Measurements from ENCODE around the gene MRE11. TPM values are rescaled to one million over a fixed set of nuclear protein-coding genes. Genes with fewer than 3 reads are reported as not detected.

MRE11 gene
- total and polyA plus RNA-seq, 2 donors (not counting 1 experiment from before 2014, with no cell fraction given) = 5.7 to 53.5 TPM

- no peaks in the 10 kb centered on the region for H3K4me1 ChIP-seq (ENCODE audit: control insufficient read depth in 2 of 2, insufficient read depth in 2 of 2, low read length in 2 of 2)
- H2AFZ ChIP-seq (ENCODE audit: insufficient read depth, low read depth, low read length, poor library complexity, severe bottlenecking) = no peak overlapping the region
- ChIA-PET POLR2A (no interaction called here), CTCF (interaction anchor here (0.9 to 1.2 kb wide), 2 partner anchors 11 to 13 kb away, joined by 3 to 4 read pairs; no protein-coding TSS in a partner anchor)
- Mint-ChIP-seq H3K27ac (no peak overlapping the region), H3K4me1 (no peaks in the 10 kb centered on the region), H3K9me3 (ENCODE audit: insufficient read depth) (no peaks in the 10 kb centered on the region), H3K27me3 (peaks cover 23% of the 10 kb centered on the region), H3K4me3 (no peak overlapping the region)
- H3K36me3 ChIP-seq (replicated peaks in 1 of 2; ENCODE audit: control extremely low read depth in 1 of 2, control insufficient read depth in 1 of 2, extremely low read depth in 1 of 2, insufficient read depth in 2 of 2, low read length in 1 of 2) = no peaks in the 10 kb centered on the region
- peaks cover 0 to 8% (median 0%) of the 10 kb centered on the region in 4 experiments for H3K27me3 ChIP-seq (replicated peaks in 1 of 4; ENCODE audit: control extremely low read depth in 1 of 4, control insufficient read depth in 3 of 4, insufficient read depth in 4 of 4, low read length in 3 of 4)
- no peak overlapping the region for H3K27ac ChIP-seq (ENCODE audit: low read length in 2 of 2)
- H3K4me2 ChIP-seq (replicated peaks; ENCODE audit: low read depth, low read length, poor library complexity, severe bottlenecking) = no peak overlapping the region
- H3K9ac ChIP-seq (ENCODE audit: low read length) = no peak overlapping the region
- intact Hi-C loops (cut with micrococcal nuclease) = loop anchor here (10.0 kb wide), 1 partner anchor 606 kb away; no protein-coding TSS in a partner anchor
- ATAC-seq (ENCODE audit: low read depth) (no peak), DNase-seq (no peak)
- no peaks in the 10 kb centered on the region for H3K79me2 ChIP-seq (ENCODE audit: control insufficient read depth, insufficient read depth, low read length)
- no peaks in the 10 kb centered on the region for H3K9me3 ChIP-seq (ENCODE audit: control extremely low read depth in 1 of 3, control insufficient read depth in 2 of 3, insufficient read depth in 1 of 3, low read length in 2 of 3)
- no peak overlapping the region for H3K4me3 ChIP-seq (ENCODE audit: control extremely low read depth in 1 of 5, extremely low read depth in 1 of 5, insufficient read depth in 1 of 5, low read depth in 2 of 5, low read length in 4 of 5)
- no peaks in the 10 kb centered on the region for H4K20me1 ChIP-seq (ENCODE audit: control insufficient read depth, insufficient read depth, low read length, poor library complexity, severe bottlenecking)
- TF ChIP-seq CTCF (IDR thresholded peaks at IDR 0.05) = no peak
Observed at GRCh38 chr11:94528551-94528950, 34.9 kb upstream of the MRE11 start.

GRCh38 chr11:94526645-94527438, 33.2 kb upstream of the MRE11 start:
- H3K27me3 ChIP-seq (replicated peaks in 1 of 4; ENCODE audit: control extremely low read depth in 1 of 4, control insufficient read depth in 3 of 4, insufficient read depth in 4 of 4, low read length in 3 of 4) = peaks cover 0 to 8% (median 0%) of the 10 kb centered on the region in 4 experiments
- no peak overlapping the region for H3K9ac ChIP-seq (ENCODE audit: low read length)
- H3K4me1 ChIP-seq (ENCODE audit: control insufficient read depth in 2 of 2, insufficient read depth in 2 of 2, low read length in 2 of 2) = no peaks in the 10 kb centered on the region
- H3K27ac ChIP-seq (ENCODE audit: low read length in 2 of 2) = no peak overlapping the region
- DNase-seq = no peak
- H3K4me3 Mint-ChIP-seq = no peak overlapping the region
- H2AFZ ChIP-seq (ENCODE audit: insufficient read depth, low read depth, low read length, poor library complexity, severe bottlenecking) = no peak overlapping the region
- TF ChIP-seq EZH2 (IDR thresholded peaks at IDR 0.05; ENCODE audit: borderline replicate concordance, insufficient read depth, low read depth, low read length, poor library complexity, severe bottlenecking) (no peak), CTCF (IDR thresholded peaks at IDR 0.05) (no peak)
- H3K4me1 Mint-ChIP-seq = no peaks in the 10 kb centered on the region
- H3K4me2 ChIP-seq (replicated peaks; ENCODE audit: low read depth, low read length, poor library complexity, severe bottlenecking) = no peak overlapping the region
- WGBS (ENCODE audit: insufficient coverage) = no CpG with 5 or more reads among the region's 4 CpGs
- H3K4me3 ChIP-seq (ENCODE audit: control extremely low read depth in 1 of 5, extremely low read depth in 1 of 5, insufficient read depth in 1 of 5, low read depth in 2 of 5, low read length in 4 of 5) = no peak overlapping the region
- H3K79me2 ChIP-seq (ENCODE audit: control insufficient read depth, insufficient read depth, low read length) = no peaks in the 10 kb centered on the region
- ChIA-PET POLR2A (no interaction called here), CTCF (interaction anchor here (1.3 kb wide), 1 partner anchor 10 kb away, joined by 5 read pairs; no protein-coding TSS in a partner anchor)
- no peak overlapping the region for H3K27ac Mint-ChIP-seq
- no peaks in the 10 kb centered on the region for H3K36me3 ChIP-seq (replicated peaks in 1 of 2; ENCODE audit: control extremely low read depth in 1 of 2, control insufficient read depth in 1 of 2, extremely low read depth in 1 of 2, insufficient read depth in 2 of 2, low read length in 1 of 2)
- no peaks in the 10 kb centered on the region for H3K9me3 ChIP-seq (ENCODE audit: control extremely low read depth in 1 of 3, control insufficient read depth in 2 of 3, insufficient read depth in 1 of 3, low read length in 2 of 3)
- no peak for ATAC-seq (ENCODE audit: low read depth)
- no peaks in the 10 kb centered on the region for H3K9me3 Mint-ChIP-seq (ENCODE audit: insufficient read depth)
- no peaks in the 10 kb centered on the region for H4K20me1 ChIP-seq (ENCODE audit: control insufficient read depth, insufficient read depth, low read length, poor library complexity, severe bottlenecking)
- H3K27me3 Mint-ChIP-seq = peaks cover 30% of the 10 kb centered on the region
- intact Hi-C loops (cut with micrococcal nuclease) = loop anchor here (10.0 kb wide), 1 partner anchor 608 kb away; no protein-coding TSS in a partner anchor

Measured in B cell (primary cell).